Stimulated activated CD8-positive, alpha-beta memory T cell treated with anti-CD3 and anti-CD28 coated beads, Interleukin-2, amount 100 ng/mL, for 1 hour (primary cell): ENCODE data around the gene SEM1.
"Not testable (repeated sequence)": the region's sequence is repeated elsewhere in the genome, so short reads cannot be mapped to it uniquely, and the experiment has no call there.

ENCODE experiments used
- DNase-seq, 2 donors: peaks; one replicate each; pipeline ENCODE4 v3.0.0-alpha.2; 2020; ENCODE audit warnings: low read depth in 2 of 2

Gene SEM1

GRCh38 chr7:96709381-96710228, at the start of gene SEM1:
Gene SEM1, minus strand, starts transcription at chr7:96709846. Its CDS starts 83 bp downstream, at chr7:96709763.
- peak; percentile 18 to 41 for DNase-seq

GRCh38 chr7:96757880-96758279, 48.2 kb upstream of the SEM1 start:
- DNase-seq = not testable (repeated sequence)

- DNase-seq = no peak
Measured at GRCh38 chr7:96747418-96747940, 37.8 kb upstream of the SEM1 start.

GRCh38 chr7:96740130-96740529, 30.5 kb upstream of the SEM1 start:
- DNase-seq = no peak

GRCh38 chr7:96739609-96740008, 30.0 kb upstream of the SEM1 start:
- no peak for DNase-seq

GRCh38 chr7:96739167-96739566, 29.5 kb upstream of the SEM1 start:
- DNase-seq = no peak

- DNase-seq = no peak
Measured at GRCh38 chr7:96738705-96739104, 29.1 kb upstream of the SEM1 start.

- DNase-seq = no peak
Measured at GRCh38 chr7:96737545-96738050, 28.0 kb upstream of the SEM1 start.

- no peak for DNase-seq
Measured at GRCh38 chr7:96734343-96734742, 24.7 kb upstream of the SEM1 start.

GRCh38 chr7:96729820-96730219, 20.2 kb upstream of the SEM1 start:
- no peak for DNase-seq

- no peak for DNase-seq
Measured at GRCh38 chr7:96728139-96728538, 18.5 kb upstream of the SEM1 start.

- DNase-seq = no peak
Measured at GRCh38 chr7:96727534-96728088, 18.0 kb upstream of the SEM1 start.

GRCh38 chr7:96723622-96724021, 14.0 kb upstream of the SEM1 start:
- no peak for DNase-seq

GRCh38 chr7:96722928-96723327, 13.3 kb upstream of the SEM1 start:
- DNase-seq = not testable (repeated sequence)

GRCh38 chr7:96720843-96721242, 11.2 kb upstream of the SEM1 start:
- DNase-seq = no peak

GRCh38 chr7:96719164-96719563, 9.5 kb upstream of the SEM1 start:
- DNase-seq = no peak

- no peak for DNase-seq
Measured at GRCh38 chr7:96718107-96719003, 8.7 kb upstream of the SEM1 start.

- DNase-seq = no peak
Measured at GRCh38 chr7:96713037-96713436, 3.4 kb upstream of the SEM1 start.

GRCh38 chr7:96710544-96710943, 898 bp upstream of the SEM1 start:
- DNase-seq = no peak

- DNase-seq = no peak
Measured at GRCh38 chr7:96708872-96709271, 774 bp downstream of the SEM1 start.

GRCh38 chr7:96707901-96708774, 1.5 kb downstream of the SEM1 start:
- DNase-seq = no peak
